Panc1 (cell line): ENCODE data around the gene POU6F1. TPM values are rescaled to one million over a fixed set of nuclear protein-coding genes. Genes with fewer than 3 reads are reported as not detected.

Experiments used
- ATAC-seq: fragments of 200-7000 bp; cut with Tn5 transposase; 2 replicates; pipeline ENCODE4 v1.9.1; 2020; ENCODE audit warnings: mild to moderate bottlenecking, moderate library complexity
- BruUV-seq: library from RNA; stranded (reverse); fragments of 400-500 nt; replicated peaks from 2 replicates; lab custom pipeline; 2021; lab: Mats Ljungman, UMichigan
- CTCF ChIA-PET: fragments of 300-600 bp; sonication (Branson Sonifier 250); formaldehyde crosslinking; loops from one replicate; lab custom pipeline; 2022; ENCODE audit warnings: antibody characterized with exemption; lab: Charles Lee
- POLR2A ChIA-PET: fragments of 300-600 bp; sonication (Branson Sonifier 250); formaldehyde crosslinking; loops from one replicate; lab custom pipeline; 2022; ENCODE audit warnings: antibody characterized with exemption; lab: Charles Lee
- DNase-seq: peaks from one replicate; pipeline ENCODE4 v3.0.0-alpha.2; 2010; ENCODE audit warnings: low read depth, low spot score
- H3K27ac ChIP-seq: 2 replicates; pipeline ENCODE4 v1.5.1; 2011; ENCODE audit warnings: mild to moderate bottlenecking, low read length, inconsistent platforms
- H3K27me3 ChIP-seq: fragments of 200-500 bp; sonication (Bioruptor generic); 2 replicates; pipeline ENCODE4 v1.6.0; 2014; ENCODE audit warnings: low read length, inconsistent platforms; ENCODE audit not compliant: control insufficient read depth, insufficient read depth
- H3K36me3 ChIP-seq: fragments of 200-500 bp; sonication (Bioruptor generic); 2 replicates; pipeline ENCODE4 v1.5.1; 2014; ENCODE audit warnings: inconsistent platforms, mild to moderate bottlenecking, low read length, moderate library complexity; ENCODE audit not compliant: control insufficient read depth, insufficient read depth
- H3K4me1 ChIP-seq: 2 replicates; pipeline ENCODE4 v1.5.1; 2011; ENCODE audit warnings: inconsistent platforms, mild to moderate bottlenecking, low read length, moderate library complexity; ENCODE audit not compliant: control insufficient read depth, insufficient read depth
- H3K4me3 ChIP-seq, 2 experiments: 2 replicates each; pipeline ENCODE4 v1.5.1; 2011 to 2012; ENCODE audit warnings: low read depth in 2 of 2, low read length in 2 of 2, mild to moderate bottlenecking in 2 of 2, inconsistent platforms in 1 of 2, moderate library complexity in 1 of 2
- H3K9me3 ChIP-seq: fragments of 200-500 bp; sonication (Bioruptor generic); 2 replicates; pipeline ENCODE4 v1.5.1; 2014; ENCODE audit warnings: low read depth, mild to moderate bottlenecking, inconsistent platforms, low read length, moderate library complexity; ENCODE audit not compliant: control insufficient read depth, insufficient read depth
- CTCF ChIP-seq: fragments of 450-650 bp; IDR thresholded peaks from 2 replicates; pipeline ENCODE4 v1.5.1; 2017; ENCODE audit warnings: mild to moderate bottlenecking
- POLR2AphosphoS5 ChIP-seq: IDR thresholded peaks from 2 replicates; pipeline ENCODE4 v1.6.1; 2012; ENCODE audit warnings: mild to moderate bottlenecking, low read depth, low read length, moderate library complexity
- SIN3A ChIP-seq: IDR thresholded peaks from 2 replicates; pipeline ENCODE4 v1.6.1; 2012; ENCODE audit warnings: low read depth, mild to moderate bottlenecking, low read length, moderate library complexity, borderline replicate concordance; ENCODE audit not compliant: insufficient read depth
- TCF7L2 ChIP-seq: IDR thresholded peaks from 2 replicates; pipeline ENCODE4 v1.6.1; 2011; ENCODE audit warnings: mild to moderate bottlenecking, low read depth, low read length, inconsistent platforms
- in situ Hi-C: cut with HindIII; loops from 2 replicates; pipeline ENCODE4 v1.10.0; 2016; ENCODE audit warnings: low sequenced_read_pairs, low pct_unique_long_range_greater_than_20kb
- intact Hi-C: fragments of 100-400 bp; cut with micrococcal nuclease; formaldehyde crosslinking; loops from one replicate; pipeline ENCODE4 v1.10.0; 2022; ENCODE audit not compliant: unreplicated experiment
- total RNA-seq: library from RNA; stranded (reverse); gene quantifications from one replicate; pipeline ENCODE4 v1.2.1, GENCODE V29; 2021; ENCODE audit not compliant: unreplicated experiment
- TF ChIP-seq, protein P1 (sequence below), 2 experiments: IDR thresholded peaks; 2 replicates each; pipeline ENCODE4 v1.6.1; 2011 to 2012; ENCODE audit warnings: low read depth in 2 of 2, control low read depth in 1 of 2, low read length in 1 of 2, mild to moderate bottlenecking in 1 of 2, moderate library complexity in 1 of 2; ENCODE audit not compliant: insufficient read depth in 1 of 2

Gene POU6F1
- total RNA-seq, 1 experiment from 2014 or later, result 3.1 TPM

- H3K4me3 ChIP-seq, result no peak overlapping the region
- no peak for DNase-seq
- H3K27me3 ChIP-seq, result no peaks in the 10 kb centered on the region
- in situ Hi-C loops, result no loop called here
- H3K9me3 ChIP-seq, result no peaks in the 10 kb centered on the region
- BruUV-seq, result no TSS peak
- H3K4me1 ChIP-seq, result peaks cover 14% of the 10 kb centered on the region
- TF ChIP-seq SIN3A, result no peak
- TF ChIP-seq TCF7L2, result no peak
- no peak for TF ChIP-seq POLR2AphosphoS5
- TF ChIP-seq, protein P1, sequence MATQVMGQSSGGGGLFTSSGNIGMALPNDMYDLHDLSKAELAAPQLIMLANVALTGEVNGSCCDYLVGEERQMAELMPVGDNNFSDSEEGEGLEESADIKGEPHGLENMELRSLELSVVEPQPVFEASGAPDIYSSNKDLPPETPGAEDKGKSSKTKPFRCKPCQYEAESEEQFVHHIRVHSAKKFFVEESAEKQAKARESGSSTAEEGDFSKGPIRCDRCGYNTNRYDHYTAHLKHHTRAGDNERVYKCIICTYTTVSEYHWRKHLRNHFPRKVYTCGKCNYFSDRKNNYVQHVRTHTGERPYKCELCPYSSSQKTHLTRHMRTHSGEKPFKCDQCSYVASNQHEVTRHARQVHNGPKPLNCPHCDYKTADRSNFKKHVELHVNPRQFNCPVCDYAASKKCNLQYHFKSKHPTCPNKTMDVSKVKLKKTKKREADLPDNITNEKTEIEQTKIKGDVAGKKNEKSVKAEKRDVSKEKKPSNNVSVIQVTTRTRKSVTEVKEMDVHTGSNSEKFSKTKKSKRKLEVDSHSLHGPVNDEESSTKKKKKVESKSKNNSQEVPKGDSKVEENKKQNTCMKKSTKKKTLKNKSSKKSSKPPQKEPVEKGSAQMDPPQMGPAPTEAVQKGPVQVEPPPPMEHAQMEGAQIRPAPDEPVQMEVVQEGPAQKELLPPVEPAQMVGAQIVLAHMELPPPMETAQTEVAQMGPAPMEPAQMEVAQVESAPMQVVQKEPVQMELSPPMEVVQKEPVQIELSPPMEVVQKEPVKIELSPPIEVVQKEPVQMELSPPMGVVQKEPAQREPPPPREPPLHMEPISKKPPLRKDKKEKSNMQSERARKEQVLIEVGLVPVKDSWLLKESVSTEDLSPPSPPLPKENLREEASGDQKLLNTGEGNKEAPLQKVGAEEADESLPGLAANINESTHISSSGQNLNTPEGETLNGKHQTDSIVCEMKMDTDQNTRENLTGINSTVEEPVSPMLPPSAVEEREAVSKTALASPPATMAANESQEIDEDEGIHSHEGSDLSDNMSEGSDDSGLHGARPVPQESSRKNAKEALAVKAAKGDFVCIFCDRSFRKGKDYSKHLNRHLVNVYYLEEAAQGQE (IDR thresholded peaks at IDR 0.05; ENCODE audit: insufficient read depth in 1 of 2, low read depth in 2 of 2, low read length in 1 of 2), result no peak
- no peak for TF ChIP-seq CTCF
- no peaks in the 10 kb centered on the region for H3K36me3 ChIP-seq
- ATAC-seq, result no peak
- POLR2A ChIA-PET, result interaction anchor here (0.6 kb wide), 1 partner anchor 19 kb away, joined by 8 read pairs; no protein-coding TSS in a partner anchor
- H3K27ac ChIP-seq, result peak overlapping the region; percentile 85; the same call in 1 of the 2 replicates
- CTCF ChIA-PET, result no interaction called here
- intact Hi-C loops, result loop anchor here (5.0 kb wide), 1 partner anchor 137 kb away; the partner anchor contains the start of gene CSRNP2
Measured at GRCh38 chr12:51219322-51219721, 1.5 kb upstream of the POU6F1 start.

DNA sequence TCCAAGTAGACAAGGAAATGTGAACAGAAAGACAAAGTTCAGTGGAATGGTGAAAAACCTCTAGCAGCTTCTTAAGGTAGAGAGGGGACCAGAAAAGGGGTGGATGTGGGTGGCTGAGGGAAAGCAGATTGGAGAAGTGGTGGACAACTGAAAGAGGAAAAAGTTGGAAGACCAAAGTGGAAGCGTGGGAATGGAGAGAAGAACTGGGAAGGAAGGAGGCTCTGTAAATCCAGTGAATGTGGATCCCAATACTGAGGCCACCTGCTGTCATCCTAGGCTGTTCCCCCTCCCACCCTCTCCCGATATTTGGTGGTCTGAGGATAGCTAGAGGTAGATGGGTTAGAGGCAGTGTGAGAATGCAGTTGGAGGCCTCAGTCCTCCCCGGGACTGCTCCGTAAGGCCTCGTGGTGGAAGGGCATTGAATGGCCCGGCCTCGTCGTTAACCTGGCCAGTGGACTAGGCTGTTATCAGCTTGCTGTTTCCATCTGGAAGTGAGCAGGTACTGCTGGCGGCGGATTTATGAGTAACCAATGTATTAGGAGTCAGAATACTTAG, 822 bp upstream of the POU6F1 start:
- intact Hi-C loops, result loop anchor here (5.0 kb wide), 1 partner anchor 136 kb away; the partner anchor contains the start of gene CSRNP2
- POLR2A ChIA-PET, result interaction anchor here (1.1 to 1.3 kb wide), 2 partner anchors 14 to 162 kb away, joined by 3 to 6 read pairs; no protein-coding TSS in a partner anchor
- peak; percentile 41 for ATAC-seq

More for the DNA sequence above, 822 bp upstream of the POU6F1 start:
- Histone ChIP-seq H3K4me1 (peaks cover 14% of the 10 kb centered on the region), H3K36me3 (no peaks in the 10 kb centered on the region), H3K27ac (peak overlapping the region; percentile 85), H3K9me3 (no peaks in the 10 kb centered on the region), H3K4me3 (peak overlapping the region; percentile 52 to 85), H3K27me3 (no peaks in the 10 kb centered on the region)
- CTCF ChIA-PET, result interaction anchor here (0.6 to 1.5 kb wide), 4 partner anchors 12 to 58 kb away, joined by 7 to 12 read pairs (median 9); no protein-coding TSS in a partner anchor
- no peak for DNase-seq
- no peak for TF ChIP-seq CTCF
- TF ChIP-seq, protein P1 (IDR thresholded peaks at IDR 0.05; ENCODE audit: insufficient read depth in 1 of 2, low read depth in 2 of 2, low read length in 1 of 2), result no peak
- no peak for TF ChIP-seq TCF7L2
- no peak for TF ChIP-seq POLR2AphosphoS5
- TF ChIP-seq SIN3A, result no peak
- in situ Hi-C loops, result no loop called here
- BruUV-seq, result TSS peak; percentile 87
